ENCODE measurements around the gene BRD3. TPM values are rescaled to one million over a fixed set of nuclear protein-coding genes. Genes with fewer than 3 reads are reported as not detected.
A peak's percentile ranks its signal among the peaks of the same experiment; 100 is the strongest.

Gene BRD3
- total RNA-seq, 1 experiment from 2014 or later = 2.9 TPM

DNA sequence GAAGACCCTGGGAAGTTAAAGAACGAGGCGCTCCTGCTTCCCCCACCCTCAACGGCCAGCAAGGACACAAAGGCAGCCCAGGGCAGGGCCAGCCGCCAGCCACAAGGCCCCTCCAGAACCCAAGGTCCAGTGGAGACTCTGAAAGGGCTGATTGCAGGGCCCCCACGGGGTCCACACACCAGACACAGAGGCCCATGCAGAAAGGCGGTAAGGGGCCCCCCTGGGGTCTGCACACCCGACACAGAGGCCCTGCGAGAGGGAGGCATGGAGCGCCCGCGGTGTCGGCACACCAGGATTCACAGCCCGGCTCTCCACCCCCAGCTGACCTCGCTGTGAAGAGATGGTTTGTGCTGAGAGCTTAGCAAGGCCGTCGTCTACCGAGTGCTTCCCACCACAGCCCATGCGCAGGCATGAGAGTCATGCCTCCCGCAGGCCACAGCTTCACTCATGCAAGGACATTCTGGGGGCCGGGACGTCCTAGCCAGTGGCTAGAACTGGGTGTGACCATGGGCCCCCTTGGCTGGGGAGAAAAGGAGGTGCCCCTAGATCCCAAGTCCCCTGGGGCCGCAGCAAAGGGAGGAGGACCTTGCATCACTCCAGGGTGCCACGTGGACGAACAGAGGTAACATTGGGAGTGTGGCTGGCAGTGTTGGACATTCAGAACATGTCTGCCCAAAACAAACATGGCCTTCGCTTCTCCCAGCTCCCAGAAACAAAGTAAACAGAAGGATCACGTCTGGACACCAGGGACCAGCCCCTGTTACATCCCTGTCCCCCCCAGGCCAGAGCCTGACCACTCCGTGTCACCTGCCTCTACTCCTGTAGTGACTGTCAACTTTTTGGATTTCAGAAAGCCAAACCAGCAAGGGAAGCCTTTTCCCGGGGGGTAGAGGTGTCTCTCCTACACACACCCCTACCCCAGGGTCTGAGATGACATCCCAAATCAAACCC is 9.8 kb downstream of the BRD3 start:
- in situ Hi-C loops (cut with HindIII; ENCODE audit: low pct_unique_long_range_greater_than_20kb, low sequenced_read_pairs) = no loop called here
- no peak for DNase-seq (ENCODE audit: low read depth)

DNA sequence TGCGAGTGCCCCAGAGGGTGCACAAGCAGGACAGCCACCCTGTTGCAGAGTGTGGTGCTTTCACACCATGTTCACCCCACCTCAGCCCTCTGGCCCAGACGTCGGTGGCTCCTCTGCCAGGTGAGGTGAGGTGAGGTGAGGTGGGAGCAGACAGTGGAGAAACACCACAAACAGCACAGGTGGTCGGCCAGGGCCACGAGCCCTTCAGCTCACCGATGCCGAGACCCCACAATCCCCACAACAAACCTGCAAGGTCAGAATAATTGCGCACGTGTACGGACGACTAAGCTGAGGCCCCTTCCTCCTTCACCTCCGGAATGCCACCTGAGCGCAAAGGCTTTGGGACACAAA is 10.5 kb downstream of the BRD3 start:
- in situ Hi-C loops (cut with HindIII; ENCODE audit: low pct_unique_long_range_greater_than_20kb, low sequenced_read_pairs) = no loop called here
- no peak for DNase-seq (ENCODE audit: low read depth)

DNA sequence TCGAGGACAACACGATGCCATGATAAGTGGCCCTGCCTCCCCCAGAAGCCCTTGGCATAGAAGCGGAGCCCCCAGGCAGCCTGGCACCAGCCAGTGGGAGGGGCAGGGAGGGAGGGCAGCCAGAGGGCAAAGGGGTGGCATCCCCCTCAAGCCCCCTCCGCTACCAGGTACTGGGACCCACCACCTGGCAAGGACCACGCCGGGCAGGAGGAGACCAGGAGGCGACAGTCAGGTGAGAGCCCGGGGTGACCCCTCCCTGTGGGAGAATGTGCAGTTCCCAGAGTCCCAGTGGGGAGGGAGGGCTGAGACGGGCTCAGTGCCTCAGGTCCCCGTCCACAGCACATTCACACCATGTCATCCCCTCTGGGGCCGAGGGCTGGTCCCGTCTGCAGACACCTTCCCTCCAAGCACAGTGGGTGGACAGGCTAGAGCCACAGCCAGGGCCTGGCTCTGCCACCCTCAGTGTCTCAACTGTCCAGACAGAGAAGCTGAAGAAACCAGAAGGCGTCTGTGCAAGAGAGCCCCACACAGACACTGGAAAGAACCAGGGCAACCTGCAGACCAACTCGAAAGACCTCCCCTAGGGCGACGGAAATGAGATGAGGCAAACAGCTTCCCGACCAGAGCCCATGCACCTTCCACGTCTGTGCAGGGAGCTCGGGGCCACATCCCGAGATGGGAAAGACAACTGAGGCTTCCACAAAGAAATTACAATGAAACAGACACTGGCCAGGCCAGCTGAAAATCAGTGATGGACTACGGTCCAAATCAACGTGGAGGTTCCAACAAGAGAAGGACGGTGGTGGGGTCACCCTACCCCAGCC is 11.1 kb downstream of the BRD3 start:
- in situ Hi-C loops (cut with HindIII; ENCODE audit: low pct_unique_long_range_greater_than_20kb, low sequenced_read_pairs) = no loop called here
- no peak for DNase-seq (ENCODE audit: low read depth)

DNA sequence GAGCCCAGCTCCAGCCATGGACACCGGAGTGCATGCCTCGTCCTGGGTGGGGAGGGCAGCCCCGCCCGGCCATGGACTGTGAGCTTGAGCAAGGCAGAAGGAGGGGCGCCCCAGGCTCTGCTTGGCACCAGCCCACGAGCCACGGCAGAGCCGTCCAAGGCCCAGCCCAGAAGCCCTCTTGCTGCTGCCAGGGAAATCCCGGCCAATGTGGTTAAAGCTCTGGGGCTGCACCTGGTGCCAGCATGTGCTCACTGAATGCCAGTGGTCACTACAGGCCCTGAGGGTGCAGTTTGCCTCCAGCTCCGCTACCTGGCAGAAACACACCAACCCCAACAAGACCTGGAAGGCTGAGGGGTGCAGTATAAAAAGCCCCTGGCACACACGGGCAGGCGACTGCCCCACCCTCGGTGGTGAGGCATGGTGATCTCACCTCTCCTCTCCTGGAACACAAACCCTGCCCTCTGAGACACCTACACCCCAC is 11.8 kb downstream of the BRD3 start:
- peak; percentile 51 for DNase-seq (ENCODE audit: low read depth)

DNA sequence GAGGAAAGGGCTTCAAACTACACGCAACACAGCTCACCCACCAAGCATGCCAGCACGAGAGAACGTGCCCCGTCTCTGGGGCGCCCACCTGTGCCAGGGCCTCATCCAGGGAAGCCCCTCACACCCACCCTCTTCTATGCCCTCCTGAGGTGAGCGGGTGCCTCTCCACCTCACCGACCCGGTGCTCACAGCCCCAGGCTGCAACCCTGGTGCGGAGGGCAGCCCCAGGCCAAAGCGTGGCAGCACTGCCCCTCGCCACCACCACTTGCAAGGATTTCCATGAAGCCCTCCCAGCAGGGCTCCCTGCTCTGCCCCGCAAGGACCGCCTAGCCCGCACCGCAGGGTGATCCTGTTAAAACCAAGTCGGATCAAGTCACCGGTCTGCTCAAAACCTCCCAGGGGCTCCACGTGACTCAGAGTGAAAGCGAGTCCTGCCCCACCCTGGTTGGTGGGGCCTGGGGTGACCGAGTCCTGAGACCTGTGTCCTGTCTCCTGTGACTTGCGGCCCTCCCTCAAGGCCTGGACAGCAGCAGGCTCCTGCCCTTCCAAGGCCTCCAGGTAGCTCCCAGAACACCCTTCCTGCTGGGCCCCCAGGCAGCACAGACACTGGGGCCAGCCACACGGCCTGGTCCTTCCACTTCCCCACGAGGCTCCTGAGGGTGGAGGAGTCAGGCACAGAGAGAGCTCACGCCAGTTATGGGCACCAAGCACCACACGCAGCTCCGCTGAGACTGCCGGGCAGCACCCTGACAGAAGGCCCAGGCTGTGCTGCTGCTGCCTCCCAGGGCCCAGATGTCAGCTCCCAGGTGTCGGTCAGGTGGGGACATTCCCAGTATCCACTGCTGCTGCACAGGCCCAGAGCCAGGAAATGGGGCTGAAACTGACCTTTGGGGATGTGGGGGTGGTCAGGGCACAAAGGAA is 12.7 kb downstream of the BRD3 start:
- DNase-seq (ENCODE audit: low read depth) = no peak
- in situ Hi-C loops (cut with HindIII; ENCODE audit: low pct_unique_long_range_greater_than_20kb, low sequenced_read_pairs) = no loop called here

More for the DNA sequence above, 11.8 kb downstream of the BRD3 start:
- in situ Hi-C loops (cut with HindIII; ENCODE audit: low pct_unique_long_range_greater_than_20kb, low sequenced_read_pairs) = no loop called here

DNA sequence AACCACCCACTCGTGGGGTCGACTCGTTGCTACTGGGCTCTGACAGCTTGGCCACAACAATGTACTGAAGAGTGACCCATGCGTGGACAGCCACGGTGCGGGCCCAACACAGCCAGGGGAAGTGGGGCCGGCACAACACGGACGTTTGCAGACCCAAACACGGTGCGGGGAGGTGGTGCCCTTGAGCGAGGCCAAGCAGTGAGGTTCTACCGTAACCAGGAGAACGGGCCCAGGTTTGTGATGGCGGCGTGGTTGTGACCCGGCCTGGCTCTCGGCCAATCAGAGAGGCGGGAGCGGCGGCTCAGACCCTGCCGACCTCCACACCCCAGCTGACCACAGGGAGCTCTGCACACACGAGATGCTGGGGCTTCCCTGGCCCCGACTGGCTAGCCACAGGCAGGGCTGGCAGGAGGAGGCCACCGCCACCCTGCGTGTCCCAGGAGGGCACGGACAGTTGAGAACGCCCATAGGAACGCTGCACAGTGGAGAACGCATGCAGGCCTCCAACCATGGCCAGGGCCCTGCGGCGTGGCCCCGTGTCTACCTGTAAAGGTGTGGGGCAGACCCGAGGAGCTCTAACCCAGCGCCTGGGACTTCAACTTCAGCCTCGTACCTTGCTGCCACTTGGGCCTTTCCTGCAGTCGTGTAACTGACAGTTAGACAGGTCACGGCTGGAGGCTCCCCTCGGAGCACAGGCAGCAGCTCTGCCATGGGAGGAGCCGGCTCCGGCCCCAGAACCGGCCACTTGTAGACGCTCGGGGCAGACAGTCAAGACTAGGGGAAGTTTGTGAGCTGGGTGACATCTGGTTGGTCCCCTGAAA is 13.7 kb downstream of the BRD3 start:
- no peak for DNase-seq (ENCODE audit: low read depth)
- in situ Hi-C loops (cut with HindIII; ENCODE audit: low pct_unique_long_range_greater_than_20kb, low sequenced_read_pairs) = no loop called here

DNA sequence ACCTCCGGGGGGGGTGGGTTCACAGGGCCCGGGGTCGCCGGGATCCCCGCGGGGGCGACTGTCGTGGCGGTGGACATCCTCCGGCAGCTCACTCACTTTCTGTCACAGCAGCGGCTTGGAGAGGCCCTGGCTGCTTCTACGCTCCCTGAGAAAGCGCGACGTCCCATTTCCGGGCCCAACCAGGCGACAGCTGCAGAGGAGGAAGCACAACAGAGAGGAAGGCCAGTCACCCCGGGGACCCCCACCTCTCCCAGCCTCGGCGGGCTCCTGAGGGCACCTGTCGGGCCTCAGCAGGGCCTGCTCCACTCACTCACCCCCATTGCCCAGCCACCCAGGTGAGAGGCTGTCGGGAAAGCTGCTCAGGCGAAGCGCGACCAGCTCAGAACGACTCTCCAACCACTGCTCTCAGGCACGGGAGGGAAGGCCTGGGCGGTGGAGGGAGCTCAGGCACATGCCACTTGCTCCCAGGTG is 14.4 kb downstream of the BRD3 start:
- in situ Hi-C loops (cut with HindIII; ENCODE audit: low pct_unique_long_range_greater_than_20kb, low sequenced_read_pairs) = no loop called here

DNA sequence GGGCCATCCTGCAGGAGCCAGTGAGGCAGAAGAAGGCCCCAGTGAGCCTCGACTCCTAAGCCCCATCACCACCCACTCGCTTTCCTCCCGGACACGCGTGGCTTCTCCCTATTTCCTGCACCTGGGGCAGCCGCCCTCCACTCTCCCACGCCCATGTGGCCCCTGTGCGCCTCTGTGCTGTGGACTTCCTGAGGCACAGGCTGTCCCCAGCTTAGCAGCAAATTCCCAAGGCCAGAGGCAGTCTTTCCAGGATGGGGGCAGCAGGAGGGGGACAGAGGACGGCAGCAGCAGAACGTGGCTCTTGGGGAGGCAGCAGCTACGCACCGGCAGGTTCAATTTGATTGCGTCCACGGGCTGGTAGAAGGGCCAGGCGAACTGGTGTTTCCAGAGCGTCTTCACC is 14.9 kb downstream of the BRD3 start:
- no peak for DNase-seq (ENCODE audit: low read depth)
- in situ Hi-C loops (cut with HindIII; ENCODE audit: low pct_unique_long_range_greater_than_20kb, low sequenced_read_pairs) = no loop called here

More for the DNA sequence above, 14.4 kb downstream of the BRD3 start:
- no peak for DNase-seq (ENCODE audit: low read depth)

DNA sequence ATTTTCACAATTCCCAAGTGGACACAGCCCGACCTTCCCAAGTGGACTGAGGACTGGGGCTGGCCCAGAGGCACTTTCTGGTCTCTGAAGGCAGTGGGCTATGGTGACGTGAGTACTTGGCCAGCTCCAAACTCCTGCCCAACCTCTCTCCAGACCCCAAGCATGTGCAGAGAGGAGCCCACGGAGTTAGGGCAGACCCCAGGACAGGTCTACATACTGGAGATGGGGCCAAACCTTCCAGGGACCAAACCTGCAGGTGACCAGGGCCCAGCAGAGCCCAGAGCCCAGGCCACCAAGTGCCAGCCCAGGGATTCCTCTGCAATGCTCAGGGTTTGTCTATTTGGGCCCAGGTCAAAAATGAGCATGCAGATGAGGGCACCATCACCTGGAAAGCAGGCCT is 15.3 kb downstream of the BRD3 start:
- in situ Hi-C loops (cut with HindIII; ENCODE audit: low pct_unique_long_range_greater_than_20kb, low sequenced_read_pairs) = no loop called here
- DNase-seq (ENCODE audit: low read depth) = no peak

DNA sequence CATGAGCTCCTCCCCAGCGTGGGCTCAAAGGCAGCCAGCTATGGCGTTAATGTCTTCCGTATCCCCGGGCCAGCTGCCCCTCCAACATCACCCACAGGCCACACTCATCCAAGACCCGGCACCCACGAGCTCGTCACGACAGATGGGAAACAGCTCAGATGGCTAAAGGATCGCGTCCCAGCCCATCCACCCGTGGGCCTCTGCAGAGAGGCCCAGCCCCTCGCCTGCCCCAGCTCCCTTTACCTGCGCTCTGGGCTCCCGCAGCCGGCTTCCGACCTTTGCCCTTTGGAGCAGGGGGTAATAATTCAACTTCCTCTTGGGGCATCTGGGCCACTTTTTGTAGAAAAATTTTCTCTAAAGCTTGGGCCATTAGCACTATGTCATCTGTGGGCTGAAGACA is 16.5 kb downstream of the BRD3 start:
- no peak for DNase-seq (ENCODE audit: low read depth)
- in situ Hi-C loops (cut with HindIII; ENCODE audit: low pct_unique_long_range_greater_than_20kb, low sequenced_read_pairs) = no loop called here

DNA sequence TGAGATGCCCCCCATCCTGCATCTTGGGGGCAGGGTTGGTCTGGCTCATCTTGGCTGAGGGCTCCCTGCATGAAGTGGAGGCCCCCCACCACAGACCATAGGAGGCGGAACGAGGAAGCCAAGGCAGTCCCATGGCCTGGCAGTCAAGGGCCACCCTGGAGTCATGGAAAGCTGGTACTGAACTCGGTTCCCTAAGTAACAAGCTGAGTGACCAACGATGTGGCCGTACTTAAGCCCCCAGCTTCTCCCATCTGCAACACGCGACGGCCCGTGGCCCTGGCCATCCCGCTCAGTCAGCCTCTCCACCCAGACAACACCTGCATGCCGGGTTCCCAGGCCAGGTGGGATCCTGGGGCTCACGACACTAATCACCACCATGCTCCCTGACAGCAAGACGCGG is 17.1 kb downstream of the BRD3 start:
- in situ Hi-C loops (cut with HindIII; ENCODE audit: low pct_unique_long_range_greater_than_20kb, low sequenced_read_pairs) = no loop called here

DNA sequence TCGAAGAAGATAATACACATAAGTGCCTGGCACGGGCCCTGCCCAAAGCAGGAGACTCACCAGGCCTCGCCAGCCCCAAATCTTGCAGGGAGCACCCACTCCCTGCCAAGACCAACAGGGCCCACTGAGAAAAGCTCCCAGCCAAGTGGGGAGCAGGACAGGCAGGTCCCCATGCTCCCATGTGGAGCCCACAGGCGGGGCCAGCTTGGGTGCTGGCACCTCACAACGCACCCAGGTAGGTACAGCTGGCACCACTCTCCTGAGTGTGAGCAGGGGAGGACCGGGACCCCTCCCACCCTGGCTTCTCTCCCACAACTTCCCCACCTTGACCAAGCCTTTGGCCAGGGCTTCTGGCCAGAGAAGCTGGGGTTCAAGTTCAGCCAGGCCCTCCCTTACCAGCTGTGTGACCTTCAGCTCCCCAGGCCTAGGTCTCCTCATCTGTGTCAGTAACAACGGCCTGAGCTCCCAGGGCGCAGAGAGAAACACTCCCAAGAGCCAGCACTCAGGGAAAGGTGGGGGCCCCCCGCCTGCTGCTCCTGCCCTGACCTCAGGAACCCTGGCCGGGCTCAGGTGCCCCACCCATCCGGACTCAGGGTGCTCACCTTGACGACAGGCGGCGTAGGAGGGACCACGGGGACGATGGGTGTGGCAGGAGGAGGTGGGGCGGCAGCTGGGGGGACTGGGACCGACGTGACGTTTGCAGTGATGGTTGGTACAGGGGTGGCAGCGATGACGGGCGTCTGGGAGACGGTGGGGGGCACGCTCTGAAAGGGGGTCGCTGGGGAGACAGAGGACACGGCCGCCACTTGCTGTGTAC is 17.8 kb downstream of the BRD3 start:
- in situ Hi-C loops (cut with HindIII; ENCODE audit: low pct_unique_long_range_greater_than_20kb, low sequenced_read_pairs) = no loop called here

More for the DNA sequence above, 17.1 kb downstream of the BRD3 start:
- DNase-seq (ENCODE audit: low read depth) = no peak

DNA sequence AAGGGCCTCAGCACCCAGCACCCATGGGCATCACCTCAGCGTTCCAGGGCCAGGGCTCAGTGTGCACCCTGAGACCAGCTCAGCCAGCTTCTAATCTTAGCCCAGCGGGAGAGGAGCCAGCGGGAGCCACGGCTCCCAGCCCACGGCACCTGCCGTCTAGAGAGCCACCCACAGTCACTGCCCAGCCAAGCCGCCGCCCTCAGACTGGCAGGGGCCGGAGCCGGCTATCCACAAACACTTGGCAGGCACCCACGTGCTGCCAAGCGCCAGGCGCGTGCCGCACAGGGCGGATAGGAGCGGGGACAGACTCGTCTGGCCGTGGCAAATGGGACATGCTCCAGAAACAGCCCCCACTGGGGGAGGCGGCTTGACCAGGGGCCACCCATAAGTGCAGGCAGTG is 18.6 kb downstream of the BRD3 start:
- DNase-seq (ENCODE audit: low read depth) = no peak
- in situ Hi-C loops (cut with HindIII; ENCODE audit: low pct_unique_long_range_greater_than_20kb, low sequenced_read_pairs) = no loop called here

More for the DNA sequence above, 17.8 kb downstream of the BRD3 start:
- DNase-seq (ENCODE audit: low read depth) = no peak

DNA sequence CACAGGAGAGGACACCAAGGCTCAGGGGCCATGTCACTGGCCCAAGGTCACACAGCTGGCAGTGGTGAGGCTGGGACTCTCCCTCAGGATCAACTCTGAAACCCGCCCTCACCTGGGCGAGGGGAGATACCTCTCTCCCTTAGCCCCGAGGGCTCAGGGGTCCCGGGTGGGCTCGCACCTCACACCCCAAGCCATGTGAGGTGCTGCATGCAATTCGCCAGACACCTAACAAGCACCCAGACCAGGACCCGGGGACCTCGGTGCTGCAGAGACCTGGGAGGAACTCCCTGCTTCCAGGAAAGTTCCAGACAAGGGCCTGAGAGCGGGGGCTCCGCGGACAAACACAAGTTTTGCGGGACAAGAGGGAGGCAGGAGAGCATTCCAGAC is 19.3 kb downstream of the BRD3 start:
- in situ Hi-C loops (cut with HindIII; ENCODE audit: low pct_unique_long_range_greater_than_20kb, low sequenced_read_pairs) = no loop called here

DNA sequence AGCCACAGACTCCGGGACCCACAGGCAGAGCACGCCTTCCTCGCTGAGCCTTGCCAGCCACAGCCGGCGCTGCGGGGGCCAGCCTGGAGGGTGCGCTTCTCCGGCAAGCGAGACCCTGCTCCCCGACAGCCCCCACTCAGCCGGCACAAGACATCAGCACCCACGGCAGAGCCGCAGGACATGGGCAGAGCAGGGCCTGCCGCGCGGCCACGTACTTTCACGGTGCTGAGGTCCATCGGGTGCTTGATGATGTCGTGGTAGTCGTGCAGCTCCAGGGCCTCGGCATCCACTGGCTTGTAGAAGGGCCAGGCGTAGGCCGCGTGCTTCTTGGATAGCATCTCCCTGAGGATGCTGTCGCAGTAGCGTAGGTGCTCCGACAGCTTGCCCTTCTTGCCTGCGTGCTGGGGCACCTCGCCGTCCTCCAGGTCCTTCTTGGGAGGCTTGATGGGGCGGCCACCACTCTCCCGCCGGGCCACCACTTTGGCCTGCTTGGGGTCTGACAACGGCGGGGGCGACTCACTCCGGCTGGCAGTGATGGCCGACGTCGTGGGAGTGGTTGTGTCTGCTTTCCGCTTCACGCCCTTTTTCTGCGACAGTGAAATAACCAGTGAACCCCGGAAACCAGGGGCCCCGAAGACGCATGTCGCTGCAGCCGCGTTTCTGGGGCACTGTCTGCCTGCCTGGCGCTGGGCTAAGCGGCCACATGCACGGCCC is 19.8 kb downstream of the BRD3 start:
- DNase-seq (ENCODE audit: low read depth) = no peak
- in situ Hi-C loops (cut with HindIII; ENCODE audit: low pct_unique_long_range_greater_than_20kb, low sequenced_read_pairs) = no loop called here

More for the DNA sequence above, 19.3 kb downstream of the BRD3 start:
- DNase-seq (ENCODE audit: low read depth) = no peak

Measured in Caki2 (cell line).